HG02943 (cell line): ENCODE data around the gene PERM1.
"Not testable (repeated sequence)": the region's sequence is repeated elsewhere in the genome, so short reads cannot be mapped to it uniquely, and the experiment has no call there.

Experiments used
- ATAC-seq: cut with Tn5 transposase; IDR thresholded peaks from one replicate; pipeline ENCODE4 v1.9.1; 2021; ENCODE audit warnings: mild to moderate bottlenecking, low read depth, moderate library complexity; ENCODE audit not compliant: unreplicated experiment

Gene PERM1

GRCh38 chr1:1017397-1018320 lies 35.8 kb upstream of the PERM1 start:
- ATAC-seq: not testable (repeated sequence)

DNA sequence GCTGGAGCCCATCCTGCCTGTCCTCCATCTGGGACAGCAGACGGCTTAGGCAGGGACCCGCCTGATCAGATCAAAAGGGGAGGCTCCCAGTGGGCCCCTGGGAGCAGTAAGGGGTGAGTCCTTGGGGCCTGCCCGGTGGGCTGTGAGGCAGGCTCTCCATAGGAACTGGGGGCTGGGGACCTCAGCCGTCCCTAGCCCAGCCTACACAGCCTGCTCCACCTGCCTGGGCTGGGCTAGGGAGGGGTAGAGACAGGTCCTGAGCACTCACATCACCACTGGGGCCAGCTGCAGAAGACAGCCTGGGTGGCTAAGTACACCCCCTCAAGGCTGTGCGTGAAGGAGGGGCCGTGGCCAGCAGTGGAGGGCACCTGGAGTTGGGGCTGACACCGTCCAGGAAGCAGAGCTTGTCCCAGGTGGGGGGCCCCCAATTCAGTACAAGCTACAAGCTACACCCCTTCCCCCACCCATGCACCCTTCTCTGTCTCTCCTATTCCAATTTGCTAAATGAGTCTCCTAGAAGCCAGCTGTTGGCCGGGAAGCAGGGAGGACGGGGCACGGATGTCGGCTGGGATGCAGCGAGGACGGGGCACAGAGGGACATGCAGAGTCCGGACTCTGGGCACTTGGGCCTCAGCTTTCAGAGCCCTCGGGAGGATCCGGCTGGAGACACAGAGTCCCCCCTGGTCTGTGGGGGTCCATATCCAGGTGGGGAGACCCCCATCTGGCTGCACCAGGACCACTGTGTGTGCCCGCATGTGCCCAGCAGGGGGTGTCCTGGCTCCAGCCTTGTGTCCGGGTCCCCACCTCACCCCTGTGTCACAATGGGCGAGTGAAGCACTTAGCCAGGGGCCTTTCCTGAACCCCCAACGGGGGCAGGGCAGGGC lies 33.1 kb upstream of the PERM1 start:
- no peak for ATAC-seq

GRCh38 chr1:1013922-1014648 lies 32.2 kb upstream of the PERM1 start:
- no peak for ATAC-seq

DNA sequence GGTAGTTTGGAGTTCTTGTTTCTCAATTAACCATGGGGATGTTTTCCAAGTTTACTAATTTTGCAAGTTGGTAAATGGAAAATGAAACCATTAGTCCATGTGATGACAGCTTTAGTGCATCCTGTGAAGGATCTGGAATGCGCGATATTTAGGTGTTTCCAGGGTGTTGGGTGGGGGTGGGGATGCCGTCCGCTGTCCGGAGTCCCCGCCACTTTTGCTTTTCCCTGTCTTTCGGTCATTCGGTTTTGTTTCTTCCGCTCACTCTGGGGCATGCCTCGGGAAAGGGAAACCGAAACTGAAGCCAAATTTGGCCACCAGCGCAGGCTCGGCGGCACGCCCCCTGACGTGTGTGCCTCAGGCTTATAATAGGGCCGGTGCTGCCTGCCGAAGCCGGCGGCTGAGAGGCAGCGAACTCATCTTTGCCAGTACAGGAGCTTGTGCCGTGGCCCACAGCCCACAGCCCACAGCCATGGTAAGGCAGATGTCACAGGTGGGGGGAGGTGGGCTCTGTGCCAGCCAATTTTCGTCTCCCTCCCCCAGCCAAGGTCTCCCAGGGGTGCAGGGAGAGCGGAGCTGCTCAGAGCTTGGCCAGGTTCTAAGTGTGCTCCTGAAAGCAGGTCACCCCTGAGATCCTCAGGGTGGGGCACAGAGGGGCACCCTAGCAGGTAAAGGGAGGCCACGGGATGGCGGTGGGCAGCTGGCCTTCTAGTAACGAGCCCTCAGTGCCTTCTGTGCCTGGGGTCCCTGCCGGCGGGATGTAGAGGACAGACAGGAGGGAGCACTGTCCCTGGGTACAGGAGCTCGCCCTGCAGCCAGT lies 31.4 kb upstream of the PERM1 start, which contains the start of gene ISG15:
Gene ISG15 (plus strand): TSS at position 393 of the 817 bp plus-strand sequence. CDS start 77 bp downstream, at position 470.
- peak; percentile 65 for ATAC-seq

DNA sequence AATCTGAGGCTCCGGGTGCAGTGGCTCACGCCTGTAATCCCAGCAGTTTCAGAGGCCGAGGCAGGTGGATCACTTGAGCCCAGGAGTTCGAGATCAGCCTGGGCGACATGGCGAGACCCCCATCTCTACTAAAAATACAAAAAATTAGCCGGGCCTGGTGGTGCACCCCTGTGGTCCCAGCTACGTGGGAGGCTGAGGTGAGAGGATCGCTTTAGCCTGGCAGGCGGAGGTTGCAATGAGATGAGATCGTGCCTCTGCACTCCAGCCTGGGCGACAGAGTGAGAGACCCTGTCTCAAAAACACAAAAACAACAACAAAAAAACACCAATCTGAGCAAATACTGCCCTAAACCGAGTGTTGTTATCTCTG lies 30.8 kb upstream of the PERM1 start:
- ATAC-seq: not testable (repeated sequence)

GRCh38 chr1:1011396-1011949 lies 29.6 kb upstream of the PERM1 start:
- no peak for ATAC-seq

GRCh38 chr1:1010131-1010530 lies 28.2 kb upstream of the PERM1 start:
- not testable (repeated sequence) for ATAC-seq

DNA sequence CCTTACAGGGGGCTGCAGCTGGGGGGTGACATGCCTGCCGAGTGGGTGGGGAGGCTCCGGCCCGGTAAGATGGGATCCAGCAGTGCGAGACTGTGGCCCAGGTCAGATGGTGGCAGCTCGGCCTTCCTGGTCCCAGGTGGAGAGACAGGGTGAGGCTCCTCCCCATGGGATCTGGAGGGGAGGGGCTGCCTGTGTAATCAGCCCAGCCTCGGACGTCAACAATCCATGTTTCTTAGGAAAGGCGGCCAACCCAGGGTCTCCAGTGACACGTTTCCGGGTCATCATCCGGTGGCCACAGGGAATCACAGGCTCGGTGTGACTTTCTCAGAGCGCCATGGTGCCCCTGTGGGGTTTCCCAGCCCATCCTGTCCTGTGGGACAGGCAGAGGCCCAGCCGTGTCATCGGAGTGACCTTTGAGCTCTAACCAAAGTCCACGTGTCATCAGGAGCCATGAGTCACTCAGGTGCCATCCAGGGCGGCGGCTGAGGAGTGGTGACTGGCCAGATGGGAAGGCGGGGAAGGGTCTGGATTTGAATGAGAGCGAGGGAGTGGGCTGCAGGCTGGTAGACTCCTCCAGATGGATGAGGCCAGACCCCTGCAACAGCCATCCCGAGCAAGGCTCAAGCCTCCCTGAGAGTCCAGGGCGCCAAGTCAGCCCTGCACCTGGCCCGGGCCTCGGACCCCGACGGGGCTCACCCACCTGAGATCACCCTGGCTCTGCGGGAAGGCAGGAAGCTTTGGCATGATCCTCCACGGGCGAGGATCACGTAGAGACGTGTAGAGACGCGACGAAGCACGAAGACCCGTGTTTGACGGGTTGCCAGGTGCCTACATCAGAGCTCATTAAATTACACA lies 24.6 kb upstream of the PERM1 start:
- ATAC-seq: no peak

DNA sequence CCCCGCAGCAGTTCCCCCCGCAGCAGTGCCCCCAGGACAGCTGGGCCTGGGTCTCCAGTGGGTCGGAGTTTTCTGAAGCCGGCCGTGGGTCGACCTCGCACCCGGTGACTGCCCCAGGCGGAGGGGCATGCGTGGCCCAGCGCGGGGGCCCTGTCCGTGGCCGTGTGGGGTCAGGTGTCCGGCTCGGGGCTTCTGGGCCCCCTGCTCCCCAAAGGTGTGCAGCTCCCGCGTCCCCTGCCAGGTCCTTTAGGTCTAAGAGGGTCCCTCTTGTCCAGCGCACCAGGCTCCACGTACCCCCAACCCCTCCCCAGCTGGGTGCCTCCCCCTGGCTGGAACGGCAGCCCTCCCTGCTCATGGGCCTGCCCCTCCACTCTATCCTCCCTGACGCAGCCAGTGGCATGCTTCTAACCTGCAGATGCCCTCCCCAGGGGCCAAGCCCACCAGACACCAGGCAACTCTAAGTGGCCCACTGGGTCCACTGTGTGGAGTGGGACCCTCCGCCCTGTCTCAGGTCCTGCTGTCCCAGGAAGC lies 23.9 kb upstream of the PERM1 start:
- ATAC-seq: no peak

DNA sequence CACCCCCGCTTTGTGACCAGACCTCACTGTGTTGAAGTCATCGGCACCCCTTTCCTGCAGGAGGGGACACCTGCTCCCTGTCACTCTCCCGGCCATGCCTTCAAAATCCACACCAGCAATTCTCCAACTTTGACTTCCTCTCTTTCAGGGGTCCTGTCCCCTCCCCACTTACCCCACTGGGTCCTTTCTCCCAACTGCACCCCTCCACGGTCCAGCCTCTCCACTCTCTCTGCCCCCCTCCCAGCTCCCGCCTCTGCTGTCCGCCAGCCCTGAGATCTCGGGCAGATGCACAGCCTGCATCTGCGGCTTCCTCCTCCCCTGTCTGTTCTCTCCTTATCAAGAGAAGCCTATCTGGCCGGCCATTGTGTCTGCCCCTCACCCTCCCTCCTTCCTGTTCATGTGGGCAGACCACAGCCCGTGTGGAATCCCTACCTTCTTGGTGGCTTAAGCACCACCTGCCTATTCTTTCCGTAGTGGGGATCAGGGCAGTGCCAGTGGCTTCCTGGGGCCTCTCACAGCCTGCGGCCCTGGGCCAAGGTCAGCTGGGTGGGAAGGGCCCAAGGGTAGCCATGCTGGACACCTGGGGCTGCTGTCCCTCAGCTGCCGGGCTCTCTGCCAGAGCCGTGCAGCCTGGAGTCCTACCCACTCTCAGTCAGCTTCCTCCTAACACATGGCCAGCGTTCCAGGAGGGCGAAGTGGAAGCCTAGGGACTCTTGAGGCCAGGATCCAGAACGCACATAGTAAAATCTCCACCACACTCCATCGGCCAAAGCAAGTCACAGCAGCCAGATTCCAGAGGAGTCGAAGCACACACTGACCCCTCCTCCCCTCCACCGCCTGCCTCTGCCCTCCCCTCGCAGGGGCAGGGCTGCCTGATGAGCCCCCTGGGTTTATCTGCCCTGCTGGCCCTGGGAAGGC lies 23.1 kb upstream of the PERM1 start:
- no peak for ATAC-seq

- ATAC-seq: no peak
Measured at GRCh38 chr1:1004420-1004779, 22.5 kb upstream of the PERM1 start.

DNA sequence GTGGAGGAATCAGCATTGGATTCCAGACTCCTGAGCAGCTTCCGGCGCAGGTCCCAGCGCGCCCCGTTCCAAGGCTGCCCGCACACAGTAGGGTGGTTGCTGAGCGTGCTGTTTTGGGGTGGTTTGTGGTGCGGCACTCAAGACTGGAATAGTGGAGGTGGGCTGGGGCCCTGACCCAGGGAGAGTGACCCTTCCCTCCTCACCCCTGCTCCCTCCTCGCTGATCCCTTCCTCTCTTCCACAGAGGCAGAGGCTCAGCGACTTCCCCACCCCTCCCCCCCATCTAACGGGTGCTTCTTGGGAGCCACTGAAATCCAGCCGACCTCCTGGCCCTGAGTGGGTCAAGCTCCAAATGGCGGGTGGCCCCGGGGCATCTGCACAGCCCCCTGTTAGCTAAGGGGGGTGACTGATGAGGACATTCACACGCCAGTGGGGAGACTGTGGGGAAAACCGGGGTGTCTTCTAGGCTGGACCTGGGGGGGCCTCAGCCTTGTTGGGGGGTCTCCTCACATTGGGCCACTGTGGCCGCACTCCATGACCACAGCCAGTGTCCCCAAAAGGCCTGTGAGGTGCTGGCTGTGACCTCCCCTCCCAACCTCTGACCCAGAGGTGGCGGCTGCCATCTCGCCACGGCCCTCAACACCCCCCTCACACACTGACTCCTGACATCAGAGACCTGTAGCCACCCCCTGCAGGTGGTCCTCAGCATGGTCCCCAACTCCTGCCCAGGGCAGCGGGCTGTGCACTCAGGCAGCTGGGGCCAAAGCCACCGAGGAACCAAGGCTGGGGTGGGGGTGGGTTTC lies 21.9 kb upstream of the PERM1 start:
- ATAC-seq: no peak

DNA sequence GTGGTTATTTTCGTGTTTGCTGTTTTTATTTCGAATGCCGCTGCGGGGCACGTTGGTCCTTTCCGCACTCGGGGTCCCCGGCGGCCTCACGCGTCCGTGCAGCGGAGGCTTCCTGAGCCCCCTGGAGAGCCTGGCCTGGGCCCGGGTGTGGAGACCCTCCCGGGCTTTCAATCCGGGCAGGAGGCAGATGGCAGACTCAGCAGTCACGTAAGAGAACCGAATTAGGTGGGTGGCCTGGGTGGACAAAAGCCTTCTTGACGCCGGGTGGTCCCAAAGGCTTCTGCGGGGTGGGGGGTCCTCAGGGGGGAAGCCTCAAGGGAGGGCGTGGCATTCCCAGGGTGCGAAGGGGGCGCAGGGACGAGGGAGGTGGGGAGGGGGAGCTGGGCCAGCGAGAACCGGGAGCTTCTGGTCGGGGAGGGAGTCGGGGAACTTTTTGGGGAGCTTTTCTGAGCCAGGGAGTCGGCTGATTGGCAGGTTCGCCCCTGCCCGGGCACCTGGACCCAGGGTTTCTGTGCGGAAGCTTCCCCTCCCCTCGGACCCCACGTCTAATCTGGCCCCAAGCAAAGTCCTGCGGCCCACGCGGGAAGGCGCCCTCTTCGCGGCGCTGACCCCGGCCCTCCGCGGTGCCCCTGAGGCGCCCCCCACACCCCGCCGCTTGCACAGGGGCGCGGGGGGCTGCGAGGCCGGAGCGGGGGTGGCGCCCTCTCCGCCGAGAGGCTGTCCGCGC lies 19.3 kb upstream of the PERM1 start:
- no peak for ATAC-seq

GRCh38 chr1:1000357-1001056 lies 18.6 kb upstream of the PERM1 start:
- ATAC-seq: no peak

DNA sequence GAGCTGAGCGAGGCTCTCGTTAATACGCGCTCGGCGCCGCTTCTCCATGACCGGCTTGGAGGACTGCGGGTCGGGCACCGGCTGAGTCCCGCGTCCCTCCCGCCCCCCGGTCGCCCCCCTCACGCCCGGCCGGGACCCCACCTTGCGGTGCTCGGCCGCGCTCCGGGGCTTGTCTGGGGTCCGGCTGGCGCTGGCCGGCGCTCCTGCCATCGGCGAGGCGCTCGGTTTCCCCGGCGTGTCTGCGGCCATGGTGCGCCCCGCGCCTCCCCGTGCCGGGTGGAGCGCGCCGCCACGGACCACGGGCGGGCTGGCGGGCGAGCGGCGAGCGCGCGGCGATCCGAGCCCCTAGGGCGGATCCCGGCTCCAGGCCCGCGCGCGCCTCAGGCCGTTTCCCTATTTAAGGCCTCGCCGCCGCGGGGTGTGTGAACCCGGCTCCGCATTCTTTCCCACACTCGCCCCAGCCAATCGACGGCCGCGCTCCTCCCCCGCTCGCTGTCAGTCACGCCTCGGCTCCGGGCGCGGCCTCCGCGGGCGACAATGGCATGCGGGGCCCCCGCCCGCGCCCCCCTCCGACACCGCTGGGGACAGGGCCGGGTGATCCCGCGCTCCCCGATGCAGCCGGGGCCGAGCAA lies 17.9 kb upstream of the PERM1 start, which contains the start of gene HES4:
Gene HES4 (minus strand): TSS at position 373 of the 632 bp plus-strand sequence. CDS start 124 bp downstream, at position 249.
- no peak for ATAC-seq
